GM12864 (cell line): ENCODE measurements around the gene RALGPS1.

Experiments used
- DNase-seq: peaks from one replicate; pipeline ENCODE4 v3.0.0-alpha.2; 2011; ENCODE audit warnings: low read depth
- H3K4me3 ChIP-seq: 2 replicates; pipeline ENCODE4 v1.5.1; 2011; ENCODE audit warnings: mild to moderate bottlenecking, low read depth, low read length, control low read depth
- TF ChIP-seq, protein P1 (sequence below): IDR thresholded peaks from 2 replicates; pipeline ENCODE4 v1.5.1; 2011; ENCODE audit warnings: low read depth, mild to moderate bottlenecking, moderate library complexity, low read length, control low read depth, inconsistent platforms; ENCODE audit errors: missing control alignments

RALGPS1 gene

DNA sequence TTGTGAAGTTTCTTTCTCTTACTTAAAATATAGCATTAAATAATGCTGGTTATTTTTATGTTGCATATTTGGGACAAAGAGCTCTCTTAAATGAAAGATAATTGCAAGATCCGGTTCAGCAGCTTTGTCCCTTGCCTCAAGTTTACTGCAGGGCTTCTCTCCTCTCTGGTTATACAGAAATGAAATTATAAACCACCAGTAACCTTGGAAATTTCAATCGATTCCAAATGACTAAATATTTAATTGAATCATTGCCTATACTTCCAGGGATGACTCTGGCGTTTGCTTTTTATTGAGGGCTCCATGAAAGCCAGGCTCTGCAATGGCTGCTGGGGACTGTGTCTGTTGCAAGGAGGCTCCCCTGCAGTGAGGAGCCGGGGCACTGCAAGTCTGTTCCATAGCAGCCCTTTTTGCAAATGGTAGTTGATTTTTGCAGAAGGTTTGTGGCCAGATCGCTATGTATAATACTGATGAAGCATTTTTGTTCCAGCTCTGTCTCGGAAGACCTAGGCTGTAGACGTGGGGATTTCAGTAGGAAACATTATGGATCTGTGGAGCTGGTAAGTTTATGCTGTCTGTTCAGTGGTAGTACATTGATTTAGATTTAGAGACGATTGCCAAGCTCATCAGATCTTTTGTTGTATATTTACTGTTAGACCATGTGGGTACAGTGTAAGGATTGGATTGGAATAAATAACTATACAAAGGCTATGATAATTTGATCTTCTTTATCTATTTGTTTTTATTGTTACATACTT, 350.1 kb downstream of the RALGPS1 start, which contains the start of gene GARNL3:
GARNL3 (plus strand) TSS at position 313 of the 758 bp plus-strand sequence; CDS start at position 417, 104 bp downstream.
- no peak for DNase-seq
- no peak within 1 kb of the TSS for H3K4me3 ChIP-seq
- TF ChIP-seq, protein P1, sequence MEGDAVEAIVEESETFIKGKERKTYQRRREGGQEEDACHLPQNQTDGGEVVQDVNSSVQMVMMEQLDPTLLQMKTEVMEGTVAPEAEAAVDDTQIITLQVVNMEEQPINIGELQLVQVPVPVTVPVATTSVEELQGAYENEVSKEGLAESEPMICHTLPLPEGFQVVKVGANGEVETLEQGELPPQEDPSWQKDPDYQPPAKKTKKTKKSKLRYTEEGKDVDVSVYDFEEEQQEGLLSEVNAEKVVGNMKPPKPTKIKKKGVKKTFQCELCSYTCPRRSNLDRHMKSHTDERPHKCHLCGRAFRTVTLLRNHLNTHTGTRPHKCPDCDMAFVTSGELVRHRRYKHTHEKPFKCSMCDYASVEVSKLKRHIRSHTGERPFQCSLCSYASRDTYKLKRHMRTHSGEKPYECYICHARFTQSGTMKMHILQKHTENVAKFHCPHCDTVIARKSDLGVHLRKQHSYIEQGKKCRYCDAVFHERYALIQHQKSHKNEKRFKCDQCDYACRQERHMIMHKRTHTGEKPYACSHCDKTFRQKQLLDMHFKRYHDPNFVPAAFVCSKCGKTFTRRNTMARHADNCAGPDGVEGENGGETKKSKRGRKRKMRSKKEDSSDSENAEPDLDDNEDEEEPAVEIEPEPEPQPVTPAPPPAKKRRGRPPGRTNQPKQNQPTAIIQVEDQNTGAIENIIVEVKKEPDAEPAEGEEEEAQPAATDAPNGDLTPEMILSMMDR, result no peak

DNA sequence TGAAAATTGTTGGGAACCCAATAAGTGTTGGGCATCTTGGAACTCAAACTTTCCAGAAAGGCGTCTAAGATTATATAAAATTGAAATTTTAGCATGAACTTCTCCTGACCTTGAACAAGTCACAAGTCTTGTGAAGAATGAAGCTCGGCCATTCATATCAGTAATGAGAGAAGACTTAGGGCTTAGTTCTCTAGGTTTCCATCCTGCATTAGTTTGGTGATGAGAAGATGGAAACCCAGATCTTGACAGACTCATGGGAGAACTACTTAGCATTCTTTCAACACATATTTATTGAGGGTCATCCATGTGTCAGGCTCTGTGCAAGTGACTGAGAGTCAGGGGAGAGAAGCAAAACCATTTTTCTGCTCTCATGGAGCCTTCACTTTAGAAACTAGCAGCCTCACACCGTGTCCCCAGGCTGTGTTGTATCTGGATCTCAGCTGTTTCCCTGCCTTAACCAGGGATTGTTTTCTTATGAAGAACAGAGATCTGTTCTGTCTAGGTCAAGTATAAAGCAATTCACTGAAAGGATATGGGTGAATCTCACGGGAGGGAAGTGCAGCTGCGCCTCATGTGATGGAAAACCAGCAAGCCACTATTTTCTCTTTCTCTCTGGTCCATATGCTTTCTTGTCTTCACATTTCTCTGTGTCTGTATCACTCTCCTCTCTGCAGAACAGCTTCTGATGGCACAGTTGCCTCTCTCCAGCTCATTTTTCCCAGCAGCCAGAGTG, 353.4 kb downstream of the RALGPS1 start:
- TF ChIP-seq, protein P1, result no peak
- H3K4me3 ChIP-seq, result no peak overlapping the region; the same call in 1 of the 2 replicates
- DNase-seq, result peak; percentile 35

DNA sequence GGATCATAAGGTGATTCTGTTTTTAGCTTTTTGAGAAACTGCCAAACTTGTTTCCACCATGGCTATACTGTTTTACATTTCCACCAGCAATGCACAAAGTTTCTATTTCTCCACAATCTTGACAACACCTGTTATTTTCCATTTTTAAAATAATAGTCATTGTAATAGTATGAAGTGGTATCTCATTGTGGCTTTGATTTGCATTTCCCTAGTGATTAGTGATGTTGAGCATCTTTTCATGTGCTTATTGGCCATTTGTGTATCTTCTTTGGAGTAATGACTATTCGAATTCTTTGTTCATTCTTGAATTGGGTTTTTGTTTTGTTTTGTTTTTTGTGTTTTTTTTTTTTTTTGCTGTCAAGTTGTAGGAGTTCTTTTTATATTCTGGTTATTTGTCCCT, 354.9 kb downstream of the RALGPS1 start:
- H3K4me3 ChIP-seq, result no peak overlapping the region
- TF ChIP-seq, protein P1, result no peak
- DNase-seq, result no peak
